H1 (cell line): ENCODE data around the gene CFAP74. TPM values are rescaled to one million over a fixed set of nuclear protein-coding genes. Genes with fewer than 3 reads are reported as not detected.

Experiments
- ASH2L ChIP-seq: fragments of 200-600, 300-600 bp; sonication (generic); IDR thresholded peaks from one replicate; pipeline ENCODE4 v1.7.1; 2017; ENCODE audit warnings: low read length
- FOSL1 ChIP-seq: IDR thresholded peaks from 2 replicates; pipeline ENCODE4 v1.6.1; 2011; ENCODE audit warnings: mild to moderate bottlenecking, low read depth, low read length, moderate library complexity; ENCODE audit not compliant: insufficient read depth
- JUN ChIP-seq: IDR thresholded peaks from 2 replicates; pipeline ENCODE4 v1.6.1; 2011; ENCODE audit warnings: low read depth, mild to moderate bottlenecking, improper control_type of control experiment, low read length
- PHF8 ChIP-seq: fragments of 200-600 bp; sonication (generic); conservative IDR thresholded peaks from 2 replicates; pipeline ENCODE4 v1.7.1; 2012; ENCODE audit warnings: low read depth, mild to moderate bottlenecking, inconsistent platforms, low read length, moderate library complexity
- POLR2AphosphoS5 ChIP-seq: IDR thresholded peaks from 2 replicates; pipeline ENCODE4 v1.6.1; 2011; ENCODE audit warnings: low read depth, low read length
- SAP30 ChIP-seq: fragments of 300-600 bp; sonication (generic); IDR thresholded peaks from 2 replicates; pipeline ENCODE4 v1.7.1; 2012; ENCODE audit warnings: low read length, moderate library complexity, mild to moderate bottlenecking, inconsistent platforms; ENCODE audit not compliant: insufficient read depth, insufficient replicate concordance
- SRF ChIP-seq: IDR thresholded peaks from 2 replicates; pipeline ENCODE4 v1.6.1; 2011; ENCODE audit warnings: mild to moderate bottlenecking, low read depth, low read length, moderate library complexity
- TAF7 ChIP-seq: optimal IDR thresholded peaks from 2 replicates; pipeline ENCODE3; 2011; ENCODE audit warnings: low read depth, mild to moderate bottlenecking, inconsistent platforms, low read length, moderate library complexity, borderline replicate concordance
- TBP ChIP-seq: IDR thresholded peaks from 2 replicates; pipeline ENCODE4 v1.6.1; 2011; ENCODE audit warnings: low read depth, low read length, improper control_type of control experiment
- TCF12 ChIP-seq: IDR thresholded peaks from 2 replicates; pipeline ENCODE4 v1.6.1; 2011; ENCODE audit warnings: low read depth, mild to moderate bottlenecking, low read length
- polyA plus RNA-seq, 7 experiments: library from polyadenylated mRNA; depleted of rRNA in 3 of 7; stranded (reverse) in 5 of 7; unstranded in 2 of 7; fragments of >200 nt in 5 of 7; fragments of 200-250 nt in 2 of 7; gene quantifications; 1 replicate in 5 of 7; 2 replicates in 1 of 7; 4 replicates in 1 of 7; pipeline versions ENCODE4 v1.2.1 to v1.2.3, GENCODE V29; 2011 to 2013; ENCODE audit warnings: missing spikeins in 2 of 7, mixed read lengths in 2 of 7
- total RNA-seq: library from RNA; stranded (reverse); fragmentation: NEBNext Ultra II Directional; extraction: Animal tissue kit (Norgen Biotek cat#: 25700); gene quantifications from 2 replicates; pipeline ENCODE4 v1.2.1, GENCODE V29; 2021
- TF ChIP-seq, protein P1 (sequence below): IDR thresholded peaks from 2 replicates; pipeline ENCODE4 v1.6.1; 2012; ENCODE audit warnings: inconsistent platforms

CFAP74 gene
- total and polyA plus RNA-seq, 2 of the 8 experiments (the other 6 are each of a cell fraction or from before 2014, with no cell fraction given): 0.09 to 0.20 TPM

DNA sequence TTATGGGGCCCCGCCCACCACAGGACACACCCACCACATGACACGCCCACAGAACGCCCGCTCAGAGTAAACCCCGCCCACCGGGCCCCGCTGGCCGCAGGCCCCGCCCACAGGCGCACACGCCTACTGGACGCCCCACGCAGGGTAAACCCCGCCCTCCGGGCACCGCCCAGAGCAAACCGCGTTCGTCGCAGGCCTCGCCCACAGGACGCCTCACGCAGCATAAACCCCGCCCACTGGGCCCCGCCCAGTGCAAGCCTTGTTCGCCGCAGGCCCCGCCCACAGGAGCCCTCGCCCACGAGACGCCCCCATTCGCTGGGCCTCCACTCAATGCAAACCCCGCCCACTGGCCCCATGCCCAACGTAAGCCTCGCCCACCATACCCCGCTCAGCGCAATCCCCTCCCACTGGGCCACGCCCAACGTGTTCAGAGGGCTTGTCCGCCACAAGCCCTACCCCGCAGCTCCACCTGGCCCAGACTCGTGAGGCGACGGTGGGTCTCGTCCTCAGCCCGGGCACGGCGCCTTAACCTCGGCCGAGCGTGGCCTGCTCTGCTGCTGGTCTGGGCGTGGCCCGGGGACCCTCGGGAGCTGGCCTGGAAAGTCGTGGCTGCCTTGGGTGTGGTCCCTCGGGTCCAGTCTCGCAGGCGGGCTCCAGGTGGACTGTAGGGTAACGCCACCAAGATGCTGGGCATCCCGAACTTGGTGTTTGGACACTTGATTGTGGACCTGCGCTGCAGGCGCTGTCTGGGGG, 84.1 kb downstream of the CFAP74 start (continued):
- no peak for TF ChIP-seq PHF8
- TF ChIP-seq POLR2AphosphoS5: peak; percentile 56; the same call in 1 of the 2 replicates
- TF ChIP-seq TBP: peak; percentile 44; the same call in 1 of the 2 replicates
- no peak for TF ChIP-seq TAF7
- no peak for TF ChIP-seq SRF
- no peak for TF ChIP-seq TCF12
- TF ChIP-seq FOSL1: no peak
- TF ChIP-seq ASH2L: no peak
- TF ChIP-seq SAP30: no peak
- TF ChIP-seq, protein P1, sequence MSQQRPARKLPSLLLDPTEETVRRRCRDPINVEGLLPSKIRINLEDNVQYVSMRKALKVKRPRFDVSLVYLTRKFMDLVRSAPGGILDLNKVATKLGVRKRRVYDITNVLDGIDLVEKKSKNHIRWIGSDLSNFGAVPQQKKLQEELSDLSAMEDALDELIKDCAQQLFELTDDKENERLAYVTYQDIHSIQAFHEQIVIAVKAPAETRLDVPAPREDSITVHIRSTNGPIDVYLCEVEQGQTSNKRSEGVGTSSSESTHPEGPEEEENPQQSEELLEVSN: peak; percentile 84
- no peak for TF ChIP-seq JUN
